LNCAP (cell line): ENCODE results near the gene LHX6.

ENCODE experiments used
- CTCF ChIP-seq: fragments of 450-650 bp; IDR thresholded peaks from 2 replicates; pipeline ENCODE4 v1.5.1; 2017; ENCODE audit warnings: mild to moderate bottlenecking

The LHX6 gene

GRCh38 chr9:122184551-122184950, 44.2 kb downstream of the LHX6 start:
- no peak for TF ChIP-seq CTCF

- TF ChIP-seq CTCF, result no peak
These were observed 45.3 kb downstream of the LHX6 start for GRCh38 chr9:122183501-122183900.

- TF ChIP-seq CTCF, result no peak
These were observed 48.1 kb downstream of the LHX6 start for GRCh38 chr9:122180633-122181032.

GRCh38 chr9:122179690-122180074, 49.1 kb downstream of the LHX6 start:
- no peak for TF ChIP-seq CTCF

- no peak for TF ChIP-seq CTCF
These were observed 49.6 kb downstream of the LHX6 start for GRCh38 chr9:122179054-122179689.

GRCh38 chr9:122176916-122177315, 51.8 kb downstream of the LHX6 start:
- no peak for TF ChIP-seq CTCF

- no peak for TF ChIP-seq CTCF
These were observed 55.1 kb downstream of the LHX6 start for GRCh38 chr9:122173670-122174069.

GRCh38 chr9:122172131-122172530, 56.6 kb downstream of the LHX6 start:
- TF ChIP-seq CTCF, result no peak
